Left hindlimb (tissue), 1 donor: Measurements from ENCODE around the gene ISCU.
"Not testable (repeated sequence)": the region's sequence is repeated elsewhere in the genome, so short reads cannot be mapped to it uniquely, and the experiment has no call there.

Experiments used
- DNase-seq: peaks from one replicate; pipeline ENCODE4 v3.0.0-alpha.2; 2018

Gene ISCU

GRCh38 chr12:108547686-108548085 is 14.7 kb upstream of the ISCU start:
- DNase-seq: no peak

GRCh38 chr12:108548954-108549521 is 13.4 kb upstream of the ISCU start:
- no peak for DNase-seq

- no peak for DNase-seq
Measured at GRCh38 chr12:108551535-108551934, 10.9 kb upstream of the ISCU start.

- DNase-seq: no peak
Measured at GRCh38 chr12:108553799-108554198, 8.6 kb upstream of the ISCU start.

GRCh38 chr12:108555383-108555782 is 7.0 kb upstream of the ISCU start:
- DNase-seq: not testable (repeated sequence)

GRCh38 chr12:108559007-108559655 is 3.3 kb upstream of the ISCU start:
- DNase-seq: no peak

- no peak for DNase-seq
Measured at GRCh38 chr12:108559748-108560147, 2.6 kb upstream of the ISCU start.

GRCh38 chr12:108560321-108560721 is 2.1 kb upstream of the ISCU start:
- DNase-seq: no peak

- peak; percentile 90 for DNase-seq
Measured at GRCh38 chr12:108560752-108561719, 1.4 kb upstream of the ISCU start, which contains the start of gene SART3. TSS of gene SART3 (minus strand) at chr12:108561173. CDS start at chr12:108561154, 19 bp downstream.

GRCh38 chr12:108561852-108562347 is 496 bp upstream of the ISCU start:
- no peak for DNase-seq

GRCh38 chr12:108563136-108563803 is 874 bp downstream of the ISCU start:
- DNase-seq: peak; percentile 89

GRCh38 chr12:108563804-108564151 is 1.4 kb downstream of the ISCU start:
- DNase-seq: no peak

- no peak for DNase-seq
Measured at GRCh38 chr12:108564724-108565123, 2.3 kb downstream of the ISCU start.

GRCh38 chr12:108565146-108565545 is 2.8 kb downstream of the ISCU start:
- no peak for DNase-seq

GRCh38 chr12:108565976-108566375 is 3.6 kb downstream of the ISCU start:
- DNase-seq: no peak

GRCh38 chr12:108566452-108566851 is 4.1 kb downstream of the ISCU start:
- DNase-seq: no peak

GRCh38 chr12:108567406-108568337 is 5.3 kb downstream of the ISCU start:
- DNase-seq: no peak

- no peak for DNase-seq
Measured at GRCh38 chr12:108568338-108569154, 6.2 kb downstream of the ISCU start.

- no peak for DNase-seq
Measured at GRCh38 chr12:108570743-108571608, 8.6 kb downstream of the ISCU start.
